ENCODE measurements around the gene MYLK4.

Gene MYLK4

DNA sequence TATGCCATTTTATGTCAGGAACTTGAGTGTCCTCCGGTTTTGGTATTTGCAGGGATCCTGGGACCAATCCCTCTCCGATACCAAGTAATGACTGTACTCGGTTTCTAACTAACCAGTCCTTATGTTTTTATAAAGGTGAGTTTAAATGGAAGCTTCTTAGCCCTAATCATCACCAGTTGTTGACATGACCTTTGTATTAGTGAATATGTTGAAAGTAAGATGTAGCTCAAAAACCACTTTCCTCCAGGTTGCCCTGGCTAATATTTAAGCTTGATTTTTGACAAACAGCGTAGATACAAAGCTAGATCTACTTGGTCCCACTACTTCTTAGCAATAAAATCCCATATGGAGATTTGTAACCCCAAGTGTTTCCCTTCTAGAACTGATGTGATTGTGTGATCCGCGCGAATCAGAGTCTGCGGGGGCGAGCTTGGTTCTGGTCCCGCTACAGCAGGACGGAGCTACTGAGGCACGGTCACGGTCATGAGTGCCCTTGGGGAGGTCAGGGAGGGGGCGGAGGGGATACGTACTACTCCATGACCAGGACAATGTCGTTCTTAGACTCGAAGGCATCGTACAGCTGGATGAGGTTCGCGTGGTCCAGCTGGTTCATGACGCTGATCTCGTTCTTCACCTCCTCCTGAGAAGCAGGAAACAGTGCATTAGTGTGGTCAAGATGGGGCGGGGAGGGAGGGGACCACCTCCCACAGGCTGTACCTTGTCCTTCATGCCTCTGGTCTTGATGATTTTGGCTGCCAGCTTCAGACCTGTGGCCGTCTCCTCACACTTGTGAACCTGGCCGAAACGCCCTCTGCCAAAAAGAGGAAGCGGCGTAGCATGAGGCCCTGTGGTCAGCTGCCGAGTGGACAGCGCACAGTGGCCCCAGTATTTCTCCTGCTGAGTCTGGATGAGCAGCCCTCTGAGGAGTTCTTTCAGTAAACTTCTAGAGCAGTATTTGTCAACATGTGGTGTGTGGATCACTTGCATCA is 65.7 kb downstream of the MYLK4 start:
- DNase-seq (ENCODE audit: low spot score in 2 of 2): no peak
- ATAC-seq: no peak
- H3K4me1 Mint-ChIP-seq: no peaks in the 10 kb centered on the region
- no peak overlapping the region for H3K27ac Mint-ChIP-seq
- H3K36me3 Mint-ChIP-seq: no peaks in the 10 kb centered on the region
- no peaks in the 10 kb centered on the region for H3K9me3 Mint-ChIP-seq
- no peak overlapping the region for H3K4me3 Mint-ChIP-seq

- Mint-ChIP-seq H3K27ac (no peak overlapping the region), H3K4me3 (no peak overlapping the region), H3K36me3 (no peaks in the 10 kb centered on the region), H3K9me3 (no peaks in the 10 kb centered on the region), H3K4me1 (no peaks in the 10 kb centered on the region)
- no peak for DNase-seq (ENCODE audit: low spot score in 2 of 2)
- no peak for ATAC-seq
These were observed 66.5 kb downstream of the MYLK4 start for GRCh38 chr6:2684103-2684749.

DNA sequence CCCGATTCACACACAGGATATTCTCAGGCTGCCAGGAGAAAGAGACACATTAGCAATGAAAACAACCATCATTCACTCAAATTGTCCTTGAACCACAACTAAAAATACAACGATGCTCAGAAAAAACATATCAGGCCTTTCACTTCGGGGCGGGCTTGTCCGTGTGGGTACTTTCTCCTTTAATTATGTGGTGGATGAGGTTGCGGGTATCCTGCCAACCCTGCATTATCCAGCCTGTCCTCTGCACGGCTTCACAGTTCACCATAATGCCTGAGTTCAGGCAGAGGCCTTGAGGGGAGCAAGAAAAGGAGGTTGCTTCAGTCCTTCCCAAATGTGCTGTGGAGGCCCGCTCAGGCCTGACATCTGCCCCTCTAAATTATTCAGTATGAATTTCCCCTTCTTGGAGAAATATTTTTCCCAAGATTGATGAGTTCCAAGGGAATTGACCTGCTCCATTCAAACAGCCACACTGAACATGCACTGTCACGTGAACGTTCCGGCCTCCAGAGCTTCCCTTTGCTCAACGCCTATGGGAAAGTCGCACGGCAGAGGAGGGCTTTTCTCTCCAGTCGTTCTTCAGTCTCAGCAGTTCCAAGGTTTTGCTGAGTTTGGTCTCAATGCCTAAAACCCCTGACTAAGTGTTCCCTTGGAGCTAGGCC is 70.3 kb downstream of the MYLK4 start:
- no peak for DNase-seq (ENCODE audit: low spot score in 2 of 2)
- H3K27ac Mint-ChIP-seq: no peak overlapping the region
- H3K36me3 Mint-ChIP-seq: no peaks in the 10 kb centered on the region
- H3K4me3 Mint-ChIP-seq: no peak overlapping the region
- H3K4me1 Mint-ChIP-seq: no peaks in the 10 kb centered on the region
- ATAC-seq: no peak
- no peaks in the 10 kb centered on the region for H3K9me3 Mint-ChIP-seq

DNA sequence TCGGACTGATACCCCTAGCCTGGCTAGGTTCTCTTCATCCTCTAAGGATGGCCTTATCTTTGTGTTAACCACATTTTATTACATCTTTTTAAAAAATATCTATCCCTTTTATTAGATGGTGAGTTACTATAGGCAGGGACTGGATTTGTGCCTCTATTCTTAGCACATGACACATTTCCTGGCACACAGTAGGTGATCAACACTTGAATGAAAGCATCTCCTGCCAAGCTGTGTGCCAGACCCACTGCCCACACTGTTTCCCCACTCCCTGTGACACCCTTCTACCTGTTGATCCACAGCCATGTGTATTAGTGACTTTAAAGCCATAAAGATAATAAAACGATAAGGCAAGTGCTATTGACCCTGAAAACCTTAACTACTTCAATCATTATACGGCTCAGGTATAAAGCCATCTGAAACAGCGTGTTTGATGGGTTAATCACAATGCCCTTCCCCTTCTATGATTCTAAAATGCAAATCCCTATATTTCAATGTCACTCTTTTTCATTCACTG is 73.6 kb downstream of the MYLK4 start:
- no peak for ATAC-seq
- no peak for DNase-seq (ENCODE audit: low spot score in 2 of 2)
- Mint-ChIP-seq H3K4me1 (no peaks in the 10 kb centered on the region), H3K9me3 (no peaks in the 10 kb centered on the region), H3K27ac (no peak overlapping the region), H3K36me3 (no peaks in the 10 kb centered on the region), H3K4me3 (no peak overlapping the region)

DNA sequence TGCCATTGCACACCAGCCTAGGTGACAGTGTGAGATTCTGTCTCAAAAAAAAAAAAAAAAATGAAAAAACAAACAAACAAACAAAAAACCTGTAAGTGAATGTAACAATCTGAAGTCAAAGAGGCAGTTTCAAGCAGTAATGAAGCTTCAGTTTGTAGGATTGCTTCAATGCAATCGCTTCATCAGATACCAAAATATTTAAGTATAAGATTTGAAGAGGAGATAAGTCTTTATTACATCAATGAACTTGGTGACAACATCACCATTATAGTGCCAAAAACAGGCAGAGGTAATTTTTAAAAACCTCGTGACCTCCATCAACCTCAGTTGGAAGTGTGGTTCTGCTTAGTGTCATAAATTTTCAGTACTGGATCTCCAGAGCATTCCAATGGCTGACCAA is 74.7 kb downstream of the MYLK4 start:
- no peak for DNase-seq (ENCODE audit: low spot score in 2 of 2)
- Mint-ChIP-seq H3K27ac (no peak overlapping the region), H3K4me1 (no peaks in the 10 kb centered on the region), H3K4me3 (no peak overlapping the region), H3K36me3 (no peaks in the 10 kb centered on the region), H3K9me3 (no peaks in the 10 kb centered on the region)
- no peak for ATAC-seq

DNA sequence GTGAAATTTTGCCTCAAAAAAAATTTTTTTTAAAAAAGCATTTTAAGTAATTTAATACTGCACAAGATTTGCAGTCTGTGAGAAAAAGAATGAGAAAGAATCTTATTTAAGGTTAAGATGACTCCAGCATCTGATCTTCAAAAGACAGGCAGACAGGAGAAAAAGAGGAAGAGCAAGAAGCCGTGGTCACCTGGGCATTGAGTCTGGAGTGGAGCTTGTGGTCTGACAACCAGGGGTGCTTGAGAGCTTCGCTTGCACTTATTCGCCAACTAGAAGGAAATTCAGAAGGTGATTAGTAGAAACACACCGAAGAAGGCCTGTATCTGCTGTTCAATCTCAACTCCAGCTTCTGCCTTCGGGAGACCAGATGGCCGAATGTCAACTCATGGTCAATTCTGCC is 75.9 kb downstream of the MYLK4 start:
- Mint-ChIP-seq H3K9me3 (no peaks in the 10 kb centered on the region), H3K36me3 (no peaks in the 10 kb centered on the region), H3K4me1 (no peaks in the 10 kb centered on the region), H3K4me3 (no peak overlapping the region), H3K27ac (no peak overlapping the region)
- no peak for DNase-seq (ENCODE audit: low spot score in 2 of 2)
- no peak for ATAC-seq

DNA sequence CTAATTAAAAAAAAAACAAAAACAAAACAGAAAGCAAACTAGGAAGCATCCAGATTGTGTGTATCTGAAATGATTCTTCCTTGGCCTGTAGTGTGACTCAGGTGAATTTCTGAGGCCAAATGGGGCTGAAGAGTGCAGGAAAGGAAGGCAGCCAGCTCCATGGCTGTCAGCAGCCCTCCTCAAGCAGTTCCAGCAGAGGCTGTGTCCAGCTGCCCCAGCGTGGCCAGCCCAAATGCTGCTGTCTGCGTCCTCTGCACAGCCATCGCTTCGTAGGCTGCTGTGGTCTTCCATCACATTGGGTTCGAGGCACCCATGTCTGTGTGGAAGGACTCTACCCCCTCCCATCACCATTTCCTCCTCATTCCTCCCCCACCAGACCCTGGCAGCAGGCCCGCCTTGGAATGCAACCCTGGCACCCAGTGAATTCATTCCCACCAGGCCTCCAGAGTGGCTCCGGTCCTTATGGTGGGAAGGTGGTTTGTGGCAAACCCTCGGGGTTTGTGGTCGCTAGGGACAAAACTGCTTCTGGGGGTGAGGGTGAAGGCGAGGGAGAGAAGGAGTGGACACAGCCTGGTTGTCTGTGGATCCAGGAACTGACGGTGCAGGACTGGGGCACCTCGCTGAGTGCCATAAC is 81.5 kb downstream of the MYLK4 start:
- no peaks in the 10 kb centered on the region for H3K9me3 Mint-ChIP-seq
- no peak overlapping the region for H3K4me3 Mint-ChIP-seq
- ATAC-seq: no peak
- no peaks in the 10 kb centered on the region for H3K4me1 Mint-ChIP-seq
- H3K27ac Mint-ChIP-seq: no peak overlapping the region
- H3K36me3 Mint-ChIP-seq: no peaks in the 10 kb centered on the region
- DNase-seq (ENCODE audit: low spot score in 2 of 2): peak in 1 of 2 donors; percentile 33

GRCh38 chr6:2667617-2668016 is 83.1 kb downstream of the MYLK4 start:
- Mint-ChIP-seq H3K4me1 (peaks cover 5% of the 10 kb centered on the region), H3K36me3 (no peaks in the 10 kb centered on the region), H3K9me3 (no peaks in the 10 kb centered on the region), H3K4me3 (no peak overlapping the region), H3K27ac (no peak overlapping the region)
- DNase-seq (ENCODE audit: low spot score in 2 of 2) (no peak), ATAC-seq (no peak)

DNA sequence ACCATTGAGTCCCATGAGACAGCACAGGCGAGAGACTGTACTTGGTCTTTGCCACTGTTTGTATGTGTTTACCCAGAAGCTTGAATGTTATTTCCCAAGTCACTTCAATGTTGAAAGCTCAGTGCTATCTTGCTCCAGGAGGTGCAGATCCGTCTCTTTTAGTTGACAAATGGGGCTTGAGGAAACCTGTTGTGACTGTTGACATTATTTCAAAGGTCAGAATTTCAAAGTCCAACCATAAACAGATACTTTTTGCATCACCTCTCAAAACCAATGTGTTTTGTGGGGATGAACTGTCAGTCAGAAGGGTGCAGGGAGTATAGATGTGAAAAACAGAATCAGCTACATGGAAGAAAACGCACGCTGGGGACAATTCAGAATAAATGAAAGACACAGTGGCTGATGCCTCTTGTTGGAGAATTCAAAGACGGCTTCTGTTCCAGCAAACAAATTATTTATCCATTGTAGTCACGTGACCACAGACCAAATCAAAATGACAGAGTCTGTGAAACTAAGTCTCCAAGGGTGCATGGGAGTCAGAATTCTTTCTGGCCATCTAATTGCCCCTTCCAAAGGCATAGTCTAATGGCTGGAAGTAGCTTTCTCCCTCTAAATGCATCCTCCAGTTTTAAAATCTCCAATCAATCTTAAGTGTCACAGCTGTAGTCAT is 83.7 kb downstream of the MYLK4 start:
- peaks cover 5% of the 10 kb centered on the region for H3K4me1 Mint-ChIP-seq
- no peaks in the 10 kb centered on the region for H3K36me3 Mint-ChIP-seq
- DNase-seq (ENCODE audit: low spot score in 2 of 2): no peak
- H3K9me3 Mint-ChIP-seq: no peaks in the 10 kb centered on the region
- no peak overlapping the region for H3K4me3 Mint-ChIP-seq
- no peak overlapping the region for H3K27ac Mint-ChIP-seq
- ATAC-seq: no peak

DNA sequence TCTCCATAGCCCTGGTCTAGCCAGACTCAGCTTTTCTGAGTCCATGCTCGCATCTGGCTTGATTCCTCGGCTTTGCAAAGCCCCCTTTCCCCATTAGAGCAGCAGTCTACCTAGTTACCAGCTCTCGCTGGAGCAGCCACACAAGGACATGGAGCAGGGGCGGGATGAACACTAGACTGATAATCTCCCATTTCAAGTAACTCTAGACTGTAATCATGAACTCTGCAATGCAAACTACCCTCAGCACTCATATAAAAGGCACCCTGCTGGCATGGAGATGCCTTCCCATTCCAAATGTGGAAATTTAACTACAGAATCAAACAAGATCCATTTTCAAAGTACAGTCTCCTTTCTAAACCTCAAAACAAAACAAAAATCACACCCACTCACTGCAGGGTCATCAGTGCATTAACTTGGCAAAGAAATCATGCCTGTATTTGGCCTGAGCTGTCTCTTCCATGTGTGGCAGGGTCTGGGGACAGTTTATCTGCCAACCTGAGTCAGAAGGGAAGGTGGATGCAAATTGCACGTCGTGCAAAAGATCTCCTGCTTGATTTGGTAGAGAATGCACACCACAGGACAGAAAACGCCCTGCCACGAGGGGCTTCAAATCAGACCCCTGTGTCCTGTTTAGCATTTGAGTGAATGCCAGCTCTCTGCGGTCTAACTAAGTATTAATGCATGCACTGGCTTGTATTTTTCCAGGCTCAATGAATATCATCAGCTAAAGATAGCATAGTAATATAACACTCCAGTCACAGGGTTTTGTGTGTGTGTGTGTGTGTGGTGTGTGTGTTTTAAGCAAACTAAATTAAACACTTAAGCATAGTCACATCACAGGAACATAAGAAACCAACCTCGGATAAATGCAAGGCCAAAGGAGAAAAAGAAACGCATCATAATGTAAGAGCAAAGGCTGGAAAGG is 85.3 kb downstream of the MYLK4 start:
- DNase-seq (ENCODE audit: low spot score in 2 of 2) (peak in 1 of 2 donors; percentile 23), ATAC-seq (no peak)
- Mint-ChIP-seq H3K4me1 (peaks cover 5% of the 10 kb centered on the region), H3K36me3 (no peaks in the 10 kb centered on the region), H3K27ac (no peak overlapping the region), H3K9me3 (no peaks in the 10 kb centered on the region), H3K4me3 (no peak overlapping the region)

DNA sequence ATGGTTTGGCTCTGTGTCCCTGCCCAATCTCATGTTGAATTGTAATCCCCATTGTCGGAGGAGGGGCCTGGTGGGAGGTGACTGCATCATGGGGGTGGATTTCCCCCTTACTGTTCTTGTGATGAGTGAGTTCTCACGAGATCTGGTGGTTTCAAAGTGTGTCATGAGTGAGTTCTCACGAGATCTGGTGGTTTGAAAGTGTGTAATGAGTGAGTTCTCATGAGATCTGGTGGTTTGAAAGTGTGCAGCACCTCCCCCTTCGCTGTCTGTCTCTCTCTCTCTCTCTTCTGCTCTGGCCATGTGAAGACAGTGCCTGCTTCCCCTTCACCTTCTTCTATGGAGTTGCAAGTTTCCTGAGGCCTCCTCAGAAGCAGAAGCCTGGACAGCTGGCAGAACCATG is 87.6 kb downstream of the MYLK4 start:
- no peaks in the 10 kb centered on the region for H3K9me3 Mint-ChIP-seq
- no peak overlapping the region for H3K4me3 Mint-ChIP-seq
- H3K4me1 Mint-ChIP-seq: peaks cover 5% of the 10 kb centered on the region
- DNase-seq (ENCODE audit: low spot score in 2 of 2) (peak in 1 of 2 donors; percentile 36), ATAC-seq (no peak)
- H3K27ac Mint-ChIP-seq: no peak overlapping the region
- no peaks in the 10 kb centered on the region for H3K36me3 Mint-ChIP-seq

DNA sequence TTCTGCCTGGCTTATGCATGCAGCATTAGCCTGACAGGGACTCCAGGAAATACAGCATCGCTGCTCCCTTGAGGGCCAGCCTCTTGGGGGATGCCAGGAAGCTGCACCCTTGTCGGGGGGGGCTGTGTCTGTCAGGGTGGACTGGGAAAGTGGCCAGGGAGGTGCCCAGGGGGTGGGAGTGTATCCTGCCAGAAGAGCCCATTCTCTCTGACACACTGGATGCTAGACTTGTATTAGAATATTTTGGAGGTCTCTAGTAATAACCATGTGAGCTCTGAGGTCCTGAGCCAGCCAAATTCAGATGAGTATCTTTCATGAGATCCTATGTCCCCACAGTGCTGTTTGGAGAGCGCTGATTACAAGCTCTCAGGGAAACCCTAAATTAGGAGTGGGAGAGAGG is 89.1 kb downstream of the MYLK4 start:
- ATAC-seq (no peak), DNase-seq (ENCODE audit: low spot score in 2 of 2) (peak in 1 of 2 donors; percentile 28)
- no peaks in the 10 kb centered on the region for H3K36me3 Mint-ChIP-seq
- H3K9me3 Mint-ChIP-seq: no peaks in the 10 kb centered on the region
- no peak overlapping the region for H3K4me3 Mint-ChIP-seq
- peaks cover 5% of the 10 kb centered on the region for H3K4me1 Mint-ChIP-seq
- no peak overlapping the region for H3K27ac Mint-ChIP-seq

GRCh38 chr6:2659882-2660281 is 90.8 kb downstream of the MYLK4 start:
- no peak overlapping the region for H3K27ac Mint-ChIP-seq
- peaks cover 5% of the 10 kb centered on the region for H3K4me1 Mint-ChIP-seq
- no peaks in the 10 kb centered on the region for H3K36me3 Mint-ChIP-seq
- ATAC-seq (peak; percentile 19), DNase-seq (ENCODE audit: low spot score in 2 of 2) (peak in 1 of 2 donors; percentile 38)
- no peaks in the 10 kb centered on the region for H3K9me3 Mint-ChIP-seq
- no peak overlapping the region for H3K4me3 Mint-ChIP-seq

DNA sequence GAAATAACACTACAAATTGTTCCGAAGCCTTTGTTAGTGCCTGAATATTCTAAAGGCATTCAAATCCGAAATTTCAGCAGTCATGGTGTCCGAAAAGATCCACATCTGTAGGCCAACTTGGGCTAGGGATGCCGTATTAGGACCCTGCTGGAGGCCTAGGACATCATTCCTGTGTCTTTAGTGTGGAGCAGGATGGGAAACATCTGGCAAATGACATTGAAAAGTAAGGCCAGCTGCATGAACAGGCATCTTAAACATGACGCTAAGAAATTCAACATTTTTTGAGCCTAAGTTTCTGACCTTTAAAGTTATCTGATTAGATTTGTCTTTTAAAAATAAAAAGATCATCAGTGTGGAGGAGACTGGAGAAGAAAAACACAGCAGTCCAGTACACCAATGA is 91.3 kb downstream of the MYLK4 start:
- Mint-ChIP-seq H3K4me1 (peaks cover 5% of the 10 kb centered on the region), H3K36me3 (no peaks in the 10 kb centered on the region), H3K27ac (no peak overlapping the region), H3K9me3 (no peaks in the 10 kb centered on the region), H3K4me3 (no peak overlapping the region)
- ATAC-seq (no peak), DNase-seq (ENCODE audit: low spot score in 2 of 2) (no peak)

Data from stimulated activated effector memory CD8-positive, alpha-beta T cell treated with anti-CD3 and anti-CD28 coated beads, Interleukin-12 subunit alpha, Interleukin-12 subunit beta, amount 100 ng/mL, for 72 hours (primary cell).